ENCODE results near the gene LRRC19.
A peak's percentile ranks its signal among the peaks of the same experiment; 100 is the strongest.

Gene LRRC19

GRCh38 chr9:26955921-26956859 is 49.3 kb downstream of the LRRC19 start, which contains the start of gene IFT74:
TSS of gene IFT74 (plus strand) at chr9:26956412. CDS start at chr9:26961968, 5,556 bp downstream.
- FAIRE-seq = peak; percentile 89

- no peak for FAIRE-seq
These were observed 50.1 kb downstream of the LRRC19 start for GRCh38 chr9:26955222-26955903.

GRCh38 chr9:26954050-26954508 is 51.4 kb downstream of the LRRC19 start:
- FAIRE-seq = no peak

DNA sequence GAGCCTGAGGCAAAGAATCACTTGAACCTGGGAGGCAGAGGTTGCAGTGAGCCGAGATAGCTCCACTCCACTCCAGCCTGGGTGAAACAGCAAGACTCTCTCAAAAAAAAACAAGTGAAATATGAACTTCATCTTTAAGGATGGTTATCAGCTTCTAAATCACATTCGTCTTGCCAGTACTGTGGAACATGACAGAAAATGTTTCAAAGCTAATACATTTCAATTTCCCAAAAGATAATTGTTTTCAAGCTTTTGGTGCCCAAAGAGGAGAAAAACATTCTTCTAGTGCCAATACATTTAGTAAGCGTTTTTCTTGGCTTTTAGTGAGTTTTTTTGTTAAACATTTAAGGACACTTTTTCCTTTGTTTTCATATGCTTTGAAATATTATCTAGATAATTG is 53.7 kb downstream of the LRRC19 start:
- no peak for FAIRE-seq

DNA sequence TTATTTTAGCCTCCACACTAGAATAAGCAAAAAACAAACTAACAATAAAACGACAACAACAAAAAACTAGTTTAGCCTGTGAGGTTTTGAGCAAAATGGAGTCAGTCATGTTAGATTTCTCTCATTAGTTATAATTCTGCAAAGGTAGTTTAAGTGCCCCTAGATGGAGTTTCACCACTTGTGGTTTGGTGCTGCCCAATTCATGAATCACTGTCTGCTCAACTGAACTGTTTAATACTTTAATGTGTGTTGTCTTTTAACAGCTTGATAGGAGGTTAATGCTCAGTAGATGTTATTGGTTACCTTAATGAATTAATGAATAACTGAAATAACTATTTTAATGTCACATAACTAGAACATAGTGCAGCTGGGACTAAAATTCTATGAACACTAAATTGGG is 55.0 kb downstream of the LRRC19 start:
- no peak for FAIRE-seq

GRCh38 chr9:26949637-26950069 is 55.8 kb downstream of the LRRC19 start:
- FAIRE-seq = no peak

- no peak for FAIRE-seq
These were observed 57.7 kb downstream of the LRRC19 start for GRCh38 chr9:26947736-26948135.

DNA sequence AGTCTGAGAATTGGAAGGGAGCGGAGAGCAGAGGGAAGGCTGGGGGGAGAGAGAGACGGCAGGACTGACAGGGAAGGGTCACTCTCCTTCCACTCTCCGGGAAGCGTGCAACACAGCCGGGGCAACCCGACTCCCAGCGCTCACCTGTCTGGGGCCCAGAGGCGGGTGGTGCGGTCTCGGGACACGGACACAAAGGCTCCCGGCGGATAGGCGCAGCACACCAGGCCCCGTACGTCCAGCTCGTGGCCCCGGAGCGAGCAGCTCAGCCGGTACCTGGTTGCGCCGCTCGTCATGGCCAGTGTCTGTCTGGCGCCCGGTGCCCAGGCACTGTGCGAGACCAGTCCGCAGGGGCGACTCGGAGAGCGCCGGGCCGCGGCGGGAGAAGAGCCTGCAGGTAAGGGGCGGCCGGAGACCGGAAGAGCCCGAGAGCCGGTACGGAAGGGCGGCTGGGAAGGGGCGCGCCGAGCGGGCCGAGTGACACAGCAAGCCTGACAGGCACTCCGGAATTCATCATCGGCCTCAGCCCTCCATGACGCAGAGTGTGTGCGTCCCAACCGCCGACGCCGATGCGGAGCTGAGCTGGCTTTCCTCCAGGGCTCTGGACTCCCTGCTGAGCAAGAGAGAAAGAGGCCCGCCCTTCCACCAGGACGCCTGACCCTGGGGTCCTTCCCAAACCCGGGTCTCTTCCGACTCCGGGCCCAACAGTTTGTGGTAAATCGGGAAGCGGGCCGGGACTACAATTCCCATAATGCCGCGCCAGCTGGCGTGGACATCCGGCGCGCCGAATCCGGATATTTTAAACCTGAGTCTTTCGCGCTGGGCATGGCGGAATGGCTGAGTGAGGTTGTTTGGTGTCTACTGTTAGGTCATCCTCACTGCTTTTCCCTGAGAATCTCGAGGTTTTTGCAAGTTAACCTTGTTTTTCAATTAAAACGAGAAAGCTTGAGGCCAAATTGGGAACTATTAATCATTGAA is 58.4 kb downstream of the LRRC19 start, which contains the start of gene PLAA:
PLAA (minus strand) TSS at position 490 of the 975 bp plus-strand sequence; CDS start at position 293, 197 bp downstream.
- no peak for FAIRE-seq

- no peak for FAIRE-seq
These were observed 59.9 kb downstream of the LRRC19 start for GRCh38 chr9:26945591-26945990.
